HG03558 (cell line): ENCODE results near the gene SGSH.
"Not testable (repeated sequence)": the region's sequence is repeated elsewhere in the genome, so short reads cannot be mapped to it uniquely, and the experiment has no call there.

Experiments
- ATAC-seq: cut with Tn5 transposase; IDR thresholded peaks from one replicate; pipeline ENCODE4 v1.9.1; 2021; ENCODE audit warnings: moderate number of reproducible peaks; ENCODE audit not compliant: unreplicated experiment; ENCODE audit errors: extremely low read depth

Gene SGSH

GRCh38 chr17:80254396-80255251, 34.5 kb upstream of the SGSH start:
- ATAC-seq: no peak

- ATAC-seq: no peak
These were observed 33.7 kb upstream of the SGSH start for GRCh38 chr17:80253631-80254395.

- no peak for ATAC-seq
These were observed 32.7 kb upstream of the SGSH start for GRCh38 chr17:80252871-80253270.

GRCh38 chr17:80251966-80252365, 31.8 kb upstream of the SGSH start:
- no peak for ATAC-seq

- no peak for ATAC-seq
These were observed 29.0 kb upstream of the SGSH start for GRCh38 chr17:80248894-80249710.

GRCh38 chr17:80248001-80248893, 28.1 kb upstream of the SGSH start:
- ATAC-seq: no peak

GRCh38 chr17:80247561-80247960, 27.4 kb upstream of the SGSH start:
- no peak for ATAC-seq

GRCh38 chr17:80246726-80247125, 26.6 kb upstream of the SGSH start:
- no peak for ATAC-seq

- no peak for ATAC-seq
These were observed 26.1 kb upstream of the SGSH start for GRCh38 chr17:80246266-80246681.

- no peak for ATAC-seq
These were observed 25.6 kb upstream of the SGSH start for GRCh38 chr17:80245566-80246265.

- no peak for ATAC-seq
These were observed 24.9 kb upstream of the SGSH start for GRCh38 chr17:80244871-80245509.

- not testable (repeated sequence) for ATAC-seq
These were observed 24.3 kb upstream of the SGSH start for GRCh38 chr17:80244448-80244847.

GRCh38 chr17:80243526-80244433, 23.6 kb upstream of the SGSH start:
- ATAC-seq: no peak

GRCh38 chr17:80242505-80242904, 22.4 kb upstream of the SGSH start:
- no peak for ATAC-seq

GRCh38 chr17:80237386-80237785, 17.3 kb upstream of the SGSH start:
- ATAC-seq: no peak

- no peak for ATAC-seq
These were observed 16.8 kb upstream of the SGSH start for GRCh38 chr17:80236911-80237310.

- no peak for ATAC-seq
These were observed 13.1 kb upstream of the SGSH start for GRCh38 chr17:80233202-80233601.

GRCh38 chr17:80232438-80232837, 12.3 kb upstream of the SGSH start:
- no peak for ATAC-seq
